HG03108 (cell line): ENCODE data around the gene NDUFS4.
"Not testable (repeated sequence)": the region's sequence is repeated elsewhere in the genome, so short reads cannot be mapped to it uniquely, and the experiment has no call there.

Experiments
- ATAC-seq: cut with Tn5 transposase; IDR thresholded peaks from one replicate; pipeline ENCODE4 v1.9.1; 2021; ENCODE audit warnings: moderate library complexity; ENCODE audit not compliant: unreplicated experiment

The NDUFS4 gene

GRCh38 chr5:53560506-53561191 is at the start of gene NDUFS4:
NDUFS4 (plus strand) TSS chr5:53560639; CDS start chr5:53560663, 24 bp downstream.
- ATAC-seq = peak; percentile 85

DNA sequence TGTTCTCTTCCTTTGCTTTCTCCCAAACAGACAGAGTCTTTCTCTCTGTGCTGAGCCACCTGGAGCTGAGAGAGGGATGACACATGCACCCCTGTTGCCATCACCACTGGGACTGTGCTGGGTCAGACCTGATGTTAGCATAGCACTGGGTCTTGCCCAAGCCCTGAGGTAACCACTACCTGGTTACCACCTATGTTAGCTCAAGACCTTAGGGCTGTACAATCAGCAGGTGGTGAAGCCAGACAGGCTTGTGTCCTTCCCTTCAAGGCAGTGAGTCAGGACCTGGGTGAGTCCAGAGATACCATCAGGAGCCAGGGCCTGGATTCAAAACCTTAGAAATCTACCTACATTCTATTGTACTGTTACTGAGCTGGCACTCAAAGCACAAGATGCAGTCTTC is 47.9 kb upstream of the NDUFS4 start:
- no peak for ATAC-seq

- ATAC-seq = no peak
Measured at GRCh38 chr5:53515988-53516387, 44.5 kb upstream of the NDUFS4 start.

DNA sequence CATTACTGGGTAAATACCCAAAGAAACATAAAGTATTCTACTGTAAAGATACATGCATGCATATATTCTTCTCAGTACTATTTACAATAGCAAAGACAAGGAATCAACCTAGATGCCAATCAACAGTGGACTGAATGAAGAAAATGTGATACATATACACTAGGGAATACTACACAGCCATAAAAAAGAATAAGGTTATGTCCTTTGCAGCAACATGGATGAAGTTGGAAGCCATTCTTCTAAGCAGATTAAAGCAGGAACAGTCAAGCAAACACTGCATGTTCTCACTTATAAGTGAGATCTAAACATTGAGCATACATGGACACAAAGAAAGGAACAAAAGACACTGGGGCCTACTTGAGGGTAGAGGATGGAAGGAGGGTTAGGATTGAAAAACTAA is 39.6 kb upstream of the NDUFS4 start:
- no peak for ATAC-seq

DNA sequence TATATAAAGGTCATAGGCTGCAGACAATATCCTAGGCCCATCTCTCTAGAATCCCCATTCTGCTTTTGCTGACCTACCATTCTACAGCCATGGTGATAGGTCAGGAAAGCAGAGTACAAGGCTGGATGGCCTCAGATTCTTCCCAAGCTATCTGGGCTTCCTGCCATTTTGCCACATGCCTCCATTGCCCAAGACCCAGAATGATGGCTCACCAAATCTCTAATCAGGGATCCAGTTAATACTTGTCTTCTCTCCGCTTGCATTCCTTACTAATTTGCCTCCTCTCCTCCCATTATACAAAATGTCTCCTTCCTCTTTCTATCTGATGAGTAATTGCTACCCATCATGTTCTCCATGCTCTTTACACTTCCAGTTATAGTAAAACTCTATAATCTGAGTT is 22.7 kb upstream of the NDUFS4 start:
- no peak for ATAC-seq

DNA sequence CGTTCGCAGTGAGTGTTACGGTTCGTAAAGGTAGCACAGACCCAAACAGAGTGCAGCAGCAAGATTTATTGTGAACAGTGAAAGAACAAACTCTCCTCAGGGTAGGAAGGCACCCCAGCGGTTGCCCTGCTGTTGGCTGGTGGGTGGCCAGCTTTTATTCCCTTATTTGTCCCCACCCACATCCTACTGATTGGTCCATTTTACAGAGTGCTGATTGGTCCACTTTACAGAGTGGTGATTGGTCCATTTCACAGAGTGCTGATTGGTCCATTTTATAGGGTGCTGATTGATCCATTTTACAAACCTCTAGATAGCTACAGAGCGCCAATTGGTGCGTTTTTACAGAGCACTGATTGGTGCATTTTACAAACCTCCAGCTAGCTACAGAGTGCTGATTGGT is 19.7 kb upstream of the NDUFS4 start:
- not testable (repeated sequence) for ATAC-seq

- ATAC-seq = no peak
Measured at GRCh38 chr5:53541859-53542258, 18.6 kb upstream of the NDUFS4 start.

DNA sequence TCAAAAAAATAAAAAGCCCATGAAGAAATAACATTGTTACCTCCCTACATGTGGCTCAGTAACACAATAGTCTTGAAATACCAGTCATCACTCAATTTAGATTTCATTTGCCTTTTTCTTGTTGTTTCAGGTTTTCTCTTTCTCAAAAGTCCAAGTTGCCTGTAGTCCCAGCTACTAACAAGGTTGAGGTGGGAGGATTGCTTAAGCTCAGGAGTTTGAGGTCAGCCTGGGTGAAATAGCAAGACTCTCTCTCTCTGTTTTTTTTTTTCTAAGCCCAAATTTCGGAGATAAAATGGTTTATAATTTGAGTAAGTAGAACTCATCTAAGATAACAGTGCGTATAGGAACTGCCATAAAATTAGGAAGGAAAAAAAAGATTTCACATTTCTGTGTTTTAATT is 17.5 kb upstream of the NDUFS4 start:
- ATAC-seq = no peak

DNA sequence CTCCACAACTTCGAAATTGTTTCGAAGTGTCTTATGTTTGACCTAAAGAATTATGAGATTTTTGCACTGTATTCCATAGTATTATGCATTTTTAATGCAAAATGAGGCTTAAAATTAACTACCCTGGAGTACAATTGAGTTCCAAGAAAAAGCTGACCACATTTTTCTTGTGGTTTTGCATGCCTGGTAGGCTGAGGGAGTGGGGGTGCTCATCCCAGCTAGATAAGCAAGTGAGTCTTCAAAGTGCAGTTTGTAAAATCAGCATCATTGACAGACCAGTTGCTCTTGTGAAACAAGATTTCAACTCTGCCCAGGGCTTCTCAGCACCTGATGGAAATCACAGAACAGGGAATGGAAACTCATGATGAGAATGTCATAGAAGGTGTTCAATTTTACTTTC is 17.0 kb upstream of the NDUFS4 start:
- ATAC-seq = no peak

DNA sequence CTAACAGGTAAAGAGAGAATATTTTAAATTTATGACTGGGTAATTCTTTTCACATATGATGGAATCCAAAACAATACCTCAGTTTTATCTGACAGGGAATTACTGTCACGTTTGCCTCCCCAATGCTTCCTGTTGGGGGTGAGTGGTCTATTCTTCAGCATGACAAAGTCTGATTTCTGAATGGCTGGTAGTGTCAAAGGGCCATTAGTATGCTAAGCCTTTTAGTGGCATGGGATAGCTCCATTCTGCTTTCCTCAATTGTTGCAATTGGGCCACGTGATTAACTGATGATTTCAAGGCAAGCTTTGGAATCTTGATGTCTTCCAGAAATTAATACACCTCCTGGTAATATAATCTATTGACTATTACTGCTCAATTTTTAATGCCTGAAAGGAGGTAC is 14.7 kb upstream of the NDUFS4 start:
- no peak for ATAC-seq

GRCh38 chr5:53547226-53547625 is 13.2 kb upstream of the NDUFS4 start:
- no peak for ATAC-seq

- not testable (repeated sequence) for ATAC-seq
Measured at GRCh38 chr5:53548501-53548900, 11.9 kb upstream of the NDUFS4 start.

- no peak for ATAC-seq
Measured at GRCh38 chr5:53549792-53550191, 10.6 kb upstream of the NDUFS4 start.

DNA sequence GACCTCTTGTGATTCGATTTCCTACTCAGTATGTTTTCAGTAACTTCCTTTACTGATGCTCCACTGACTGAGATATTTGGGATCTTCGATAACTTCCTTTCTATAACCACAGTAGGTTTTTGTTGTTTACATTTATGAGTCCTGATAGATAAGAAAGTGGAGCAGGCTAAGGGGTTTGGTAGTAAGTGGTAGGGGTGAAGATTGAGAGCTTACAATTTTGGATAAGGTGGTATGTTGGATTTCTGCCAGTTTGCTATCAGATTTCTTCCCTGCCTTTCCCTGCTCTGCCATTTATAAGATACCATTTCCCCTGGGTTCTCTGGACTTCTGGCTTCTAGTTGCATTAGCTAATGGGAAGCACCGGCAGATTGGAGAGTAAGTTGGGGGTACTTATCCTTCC is 7.9 kb upstream of the NDUFS4 start:
- ATAC-seq = no peak

DNA sequence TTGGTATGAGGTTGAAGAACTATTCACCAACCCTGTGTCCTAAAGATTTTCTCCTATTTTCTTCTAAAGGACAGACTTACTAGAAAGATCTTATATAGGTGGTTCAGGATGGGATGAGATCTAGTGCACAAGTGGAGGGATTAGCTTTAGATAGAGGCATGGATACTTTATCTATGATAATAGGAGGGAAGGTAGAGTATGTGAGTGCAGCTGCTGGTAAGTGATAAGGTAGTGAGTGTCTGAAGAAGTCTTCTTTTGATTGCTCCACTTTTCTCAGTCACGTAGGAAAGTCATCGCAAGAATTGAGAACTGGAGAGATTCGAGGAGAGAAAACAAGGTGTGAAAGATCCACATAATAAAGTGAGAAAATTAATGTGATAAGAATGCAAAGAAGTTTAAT is 6.0 kb upstream of the NDUFS4 start:
- no peak for ATAC-seq

DNA sequence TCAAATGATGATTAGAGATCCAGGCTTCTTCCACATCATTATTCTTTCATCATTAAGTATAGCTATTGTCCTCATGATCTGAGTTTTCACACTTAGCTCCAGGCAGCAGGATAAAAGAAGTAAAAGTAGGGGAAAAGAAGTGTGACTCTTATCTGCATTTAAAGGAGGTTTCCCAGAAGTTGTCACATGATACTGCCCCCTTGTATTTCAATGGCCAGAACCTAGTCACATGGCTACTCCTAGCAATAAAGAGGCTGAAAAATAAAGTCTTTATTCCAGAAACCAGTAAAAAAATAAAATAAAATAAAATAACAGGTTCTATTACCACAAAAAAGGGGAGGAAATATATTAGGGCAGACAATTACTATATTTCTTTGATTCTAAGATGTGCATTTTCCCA is 5.3 kb upstream of the NDUFS4 start:
- no peak for ATAC-seq

- ATAC-seq = no peak
Measured at GRCh38 chr5:53556001-53556400, 4.4 kb upstream of the NDUFS4 start.

GRCh38 chr5:53557386-53557785 is 3.1 kb upstream of the NDUFS4 start:
- no peak for ATAC-seq

DNA sequence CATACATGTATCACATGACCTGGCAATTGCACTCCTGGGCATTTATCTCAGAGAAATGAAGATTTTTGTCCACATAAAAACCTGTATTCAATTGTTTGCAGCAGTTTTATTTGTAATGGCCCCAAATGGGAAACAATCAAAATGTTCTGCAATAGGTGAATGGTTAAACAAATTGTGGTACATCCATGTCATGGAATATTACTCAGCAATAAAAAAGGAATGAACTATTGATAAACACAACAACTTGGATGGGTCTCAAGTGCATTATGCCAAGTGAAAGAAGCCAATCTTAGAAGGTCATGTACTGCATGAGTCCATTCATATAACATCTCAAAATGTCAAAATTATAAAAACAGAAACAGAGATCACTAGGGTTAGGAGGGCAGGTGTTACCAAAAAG is 1.5 kb upstream of the NDUFS4 start:
- no peak for ATAC-seq

DNA sequence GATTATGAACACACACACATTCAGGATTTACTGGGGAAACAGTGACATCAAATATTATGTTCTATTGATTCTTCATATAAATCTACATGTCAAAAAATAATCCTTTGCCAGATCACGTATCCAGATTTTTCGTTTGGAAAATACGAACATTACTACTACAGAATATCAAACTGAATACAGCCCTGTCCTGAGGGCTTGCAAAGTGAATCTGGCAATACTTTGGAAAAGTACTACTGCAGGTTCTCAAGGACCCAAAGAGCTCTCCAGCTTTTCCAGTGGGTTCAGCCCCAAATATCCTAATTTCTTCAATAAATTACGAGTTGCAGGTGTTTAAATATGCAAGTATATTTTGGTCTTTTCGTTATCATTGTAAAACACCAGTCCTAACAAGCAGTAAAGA is 411 bp upstream of the NDUFS4 start:
- ATAC-seq = peak; percentile 9

DNA sequence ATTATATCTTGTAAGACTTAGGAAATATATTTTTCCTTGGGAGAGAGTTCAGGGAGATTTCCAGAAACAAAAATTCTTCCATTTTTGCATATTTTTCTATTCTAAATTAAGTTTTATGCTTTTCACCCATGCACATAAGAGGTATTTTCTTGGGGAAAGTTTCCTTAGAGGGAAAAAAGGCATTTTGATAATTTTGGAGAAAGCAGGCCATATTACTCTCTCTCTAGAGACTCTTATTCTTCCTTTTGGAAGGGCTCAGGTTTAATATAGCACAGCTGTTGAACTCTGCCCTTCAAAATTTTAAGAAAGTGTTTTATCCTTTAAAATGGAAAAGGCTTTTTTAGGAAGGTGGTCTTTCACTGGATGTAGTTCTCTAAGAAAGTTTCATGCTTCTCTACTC is 8.0 kb downstream of the NDUFS4 start:
- no peak for ATAC-seq

DNA sequence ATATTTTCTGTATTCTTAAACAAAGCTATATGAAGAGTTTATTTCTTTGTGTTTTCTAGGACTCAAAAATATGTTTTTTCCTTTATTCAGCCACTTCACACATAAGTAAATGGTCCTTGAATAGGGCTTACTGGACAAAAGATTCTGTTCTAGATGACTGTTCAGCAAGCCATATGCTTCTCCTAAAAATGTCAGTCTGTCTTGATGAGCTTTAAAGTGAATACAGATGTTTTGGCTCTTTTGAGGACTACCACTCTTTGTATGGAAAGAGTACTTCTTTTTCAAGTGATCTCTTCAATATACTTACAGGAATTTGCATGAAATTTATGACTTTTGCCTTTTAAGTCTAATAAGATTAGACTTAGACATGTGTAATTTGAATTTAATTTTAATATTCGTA is 8.4 kb downstream of the NDUFS4 start:
- ATAC-seq = no peak

DNA sequence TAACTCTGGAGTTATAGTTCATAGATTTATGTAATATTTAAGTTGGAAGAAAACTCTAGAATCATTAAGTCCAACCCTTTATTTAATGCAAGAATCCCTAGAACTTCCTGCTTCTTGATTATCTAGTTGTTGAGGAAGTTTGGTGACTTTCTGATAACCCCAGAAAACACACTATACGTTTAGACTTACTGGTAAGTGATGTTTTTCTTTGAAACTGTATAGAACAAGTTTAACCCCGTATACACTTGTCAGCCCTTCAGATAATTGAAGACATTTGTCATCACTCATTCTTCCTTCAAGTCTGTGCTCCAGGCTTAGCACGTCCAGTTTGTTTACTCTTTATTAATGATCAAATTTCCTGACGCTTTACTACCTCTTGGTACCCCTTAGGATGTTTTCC is 9.0 kb downstream of the NDUFS4 start:
- ATAC-seq = no peak
